Smooth muscle cell of the umbilical artery (primary cell): ENCODE data around the gene MELK. TPM values are rescaled to one million over a fixed set of nuclear protein-coding genes. Genes with fewer than 3 reads are reported as not detected.

ENCODE experiments used
- total RNA-seq: library from RNA; depleted of rRNA; stranded (reverse); fragments of >200 nt; gene quantifications from 2 replicates; pipeline ENCODE4 v1.2.3, GENCODE V29; 2014

Gene MELK
- 3.0 and 20.4 TPM in 2 replicates for total RNA-seq

DNA sequence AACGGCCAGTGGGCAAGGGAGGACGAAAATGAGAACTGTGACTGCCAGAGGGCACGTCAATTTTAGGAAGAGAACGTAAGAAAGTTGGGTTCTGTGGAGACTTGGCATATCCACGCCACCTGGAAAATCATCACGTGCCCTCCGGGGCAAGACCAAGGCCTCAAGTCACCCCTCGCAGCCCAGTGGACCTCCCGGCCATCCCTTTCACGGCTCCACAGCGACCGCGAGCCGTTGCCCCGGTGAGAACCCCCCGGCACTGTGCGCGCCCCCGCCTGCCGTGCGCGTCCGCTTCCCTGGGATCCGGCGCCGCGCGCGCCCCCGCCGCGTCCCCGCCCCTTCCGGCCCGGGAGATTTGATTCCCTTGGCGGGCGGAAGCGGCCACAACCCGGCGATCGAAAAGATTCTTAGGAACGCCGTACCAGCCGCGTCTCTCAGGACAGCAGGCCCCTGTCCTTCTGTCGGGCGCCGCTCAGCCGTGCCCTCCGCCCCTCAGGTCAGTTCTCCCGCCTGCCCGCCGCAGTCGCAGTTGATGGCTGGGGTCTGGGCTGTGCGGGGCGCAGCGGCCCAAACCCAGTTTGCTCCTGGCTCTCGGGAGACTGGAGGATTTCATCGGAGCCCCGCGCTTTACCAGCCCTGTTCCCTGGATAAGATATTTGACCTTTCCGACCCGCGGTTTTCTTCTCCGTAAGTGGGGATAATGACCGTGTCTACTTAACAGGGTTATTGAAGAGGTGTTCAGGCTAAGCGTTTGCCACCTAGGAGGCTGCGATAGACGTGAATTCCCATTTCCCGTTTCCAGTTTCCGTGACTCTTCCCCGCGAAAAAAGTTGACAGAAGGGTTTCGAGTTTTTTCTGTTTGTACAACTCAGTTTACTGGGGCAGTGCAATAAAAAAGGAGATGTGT lies at the start of gene MELK:
TSS of gene MELK (plus strand) at position 381 of the 904 bp plus-strand sequence. CDS start 8,787 bp downstream, outside the sequence.

Other genes with a start within 250 kb of the MELK start
- 7.7 and 15.0 TPM in 2 replicates for gene RNF38, start 172.6 kb upstream of the MELK start, total RNA-seq